Measurements from ENCODE around the gene PODXL2. TPM values are rescaled to one million over a fixed set of nuclear protein-coding genes. Genes with fewer than 3 reads are reported as not detected.
A peak's percentile ranks its signal among the peaks of the same experiment; 100 is the strongest.

The PODXL2 gene
- total RNA-seq, 2 donors from 2014 or later: 12.6 to 20.8 TPM

GRCh38 chr3:127622772-127623576, 6.0 kb upstream of the PODXL2 start:
- DNase-seq (no peak), ATAC-seq (no peak)
- intact Hi-C loops (cut with DNase I, micrococcal nuclease): no loop called here

GRCh38 chr3:127624063-127624462, 4.9 kb upstream of the PODXL2 start:
- ATAC-seq (no peak), DNase-seq (no peak)
- intact Hi-C loops (cut with DNase I, micrococcal nuclease): no loop called here

- ATAC-seq (no peak), DNase-seq (no peak)
- intact Hi-C loops (cut with DNase I, micrococcal nuclease): no loop called here
Observed at GRCh38 chr3:127625821-127626220, 3.2 kb upstream of the PODXL2 start.

- intact Hi-C loops (cut with DNase I, micrococcal nuclease): no loop called here
- DNase-seq (no peak), ATAC-seq (no peak)
Observed at GRCh38 chr3:127628426-127628787, 578 bp upstream of the PODXL2 start.

- ATAC-seq: peak; percentile 86
- peak; percentile 42 to 57 for DNase-seq
- intact Hi-C loops (cut with DNase I, micrococcal nuclease): no loop called here
Observed at GRCh38 chr3:127629467-127630403, 750 bp downstream of the PODXL2 start.

GRCh38 chr3:127630811-127631714, 2.1 kb downstream of the PODXL2 start:
- ATAC-seq (no peak), DNase-seq (no peak)
- intact Hi-C loops (cut with DNase I, micrococcal nuclease): no loop called here

GRCh38 chr3:127632035-127632820, 3.2 kb downstream of the PODXL2 start:
- intact Hi-C loops (cut with DNase I, micrococcal nuclease): no loop called here
- DNase-seq (no peak), ATAC-seq (no peak)

GRCh38 chr3:127634653-127635052, 5.7 kb downstream of the PODXL2 start:
- intact Hi-C loops (cut with DNase I, micrococcal nuclease): no loop called here
- DNase-seq (no peak), ATAC-seq (no peak)

GRCh38 chr3:127637546-127637945, 8.6 kb downstream of the PODXL2 start:
- no peak for ATAC-seq
- no peak for DNase-seq
- intact Hi-C loops (cut with DNase I, micrococcal nuclease): no loop called here

GRCh38 chr3:127637971-127638370, 9.0 kb downstream of the PODXL2 start:
- intact Hi-C loops (cut with DNase I, micrococcal nuclease): no loop called here
- DNase-seq (no peak), ATAC-seq (no peak)

GRCh38 chr3:127639173-127640041, 10.4 kb downstream of the PODXL2 start:
- ATAC-seq: no peak
- intact Hi-C loops (cut with DNase I, micrococcal nuclease): no loop called here
- no peak for DNase-seq

GRCh38 chr3:127640042-127640355, 11.0 kb downstream of the PODXL2 start:
- intact Hi-C loops (cut with DNase I, micrococcal nuclease): no loop called here
- ATAC-seq: no peak

GRCh38 chr3:127644641-127645370, 15.8 kb downstream of the PODXL2 start:
- ATAC-seq (no peak), DNase-seq (no peak)
- intact Hi-C loops (cut with DNase I, micrococcal nuclease): no loop called here

More at GRCh38 chr3:127640042-127640355, 11.0 kb downstream of the PODXL2 start:
- DNase-seq: no peak

GRCh38 chr3:127645371-127646015, 16.5 kb downstream of the PODXL2 start:
- intact Hi-C loops (cut with DNase I, micrococcal nuclease): no loop called here
- no peak for ATAC-seq
- no peak for DNase-seq

- DNase-seq: no peak
- intact Hi-C loops (cut with DNase I, micrococcal nuclease): no loop called here
- no peak for ATAC-seq
Observed at GRCh38 chr3:127646501-127647046, 17.6 kb downstream of the PODXL2 start.

GRCh38 chr3:127647166-127647844, 18.3 kb downstream of the PODXL2 start:
- no peak for DNase-seq
- ATAC-seq: no peak
- intact Hi-C loops (cut with DNase I, micrococcal nuclease): no loop called here
